Mesenteric fat pad (tissue), 1 donor: ENCODE measurements around the gene MINPP1. TPM values are rescaled to one million over a fixed set of nuclear protein-coding genes. Genes with fewer than 3 reads are reported as not detected.
"Not testable (repeated sequence)": the region's sequence is repeated elsewhere in the genome, so short reads cannot be mapped to it uniquely, and the experiment has no call there.

Experiments
- DNase-seq: peaks from one replicate; pipeline ENCODE4 v3.0.0-alpha.2; 2020; ENCODE audit warnings: low spot score
- total RNA-seq: library from RNA; stranded (reverse); fragmentation: NEBNext Ultra II Directional; extraction: Animal tissue kit (Norgen Biotek cat#: 25700); gene quantifications from one replicate; pipeline ENCODE4 v1.2.1, GENCODE V29; 2021
- donor health status: DM: yes; HTN: yes; CAD: no.

Gene MINPP1
- total RNA-seq, 1 donor from 2014 or later: 12.1 TPM

DNA sequence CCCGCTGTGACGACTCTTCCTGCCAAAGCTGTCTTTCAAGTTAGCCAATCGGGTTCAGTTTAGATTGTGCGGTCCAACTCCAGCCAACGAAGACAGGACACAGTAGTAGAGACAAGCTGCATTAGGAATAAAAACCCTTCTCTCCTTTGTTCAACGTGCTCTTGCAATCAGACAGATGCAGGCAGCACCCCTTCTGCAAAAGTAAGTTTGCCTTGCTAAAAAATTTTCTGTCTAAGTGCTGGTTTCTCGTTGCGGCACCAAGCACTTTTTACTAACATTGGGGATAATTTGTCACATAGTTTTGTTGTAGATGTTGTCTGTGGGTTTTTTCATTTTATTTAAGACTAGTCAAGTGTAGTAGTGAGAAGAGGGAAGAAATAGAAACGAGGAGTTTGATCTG is 58.1 kb downstream of the MINPP1 start:
- no peak for DNase-seq

DNA sequence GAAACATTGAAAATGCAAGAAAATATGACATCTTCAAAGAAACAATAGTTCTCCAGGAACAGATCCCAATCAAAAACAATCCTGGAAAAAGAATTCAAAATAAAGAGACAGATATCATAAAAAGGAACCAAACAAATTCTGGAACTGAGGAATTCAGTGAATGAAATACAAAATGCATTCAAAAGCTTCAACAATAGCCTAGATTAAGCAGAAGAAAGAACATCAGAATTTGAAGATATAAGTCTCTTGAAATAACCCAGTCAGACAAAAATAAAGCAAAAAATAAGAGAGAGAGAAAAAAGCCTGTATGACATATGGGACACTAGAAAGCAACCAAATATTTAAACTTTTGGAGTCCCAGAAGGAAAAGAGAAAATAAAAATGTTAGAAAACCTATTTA is 60.3 kb downstream of the MINPP1 start:
- DNase-seq: no peak

DNA sequence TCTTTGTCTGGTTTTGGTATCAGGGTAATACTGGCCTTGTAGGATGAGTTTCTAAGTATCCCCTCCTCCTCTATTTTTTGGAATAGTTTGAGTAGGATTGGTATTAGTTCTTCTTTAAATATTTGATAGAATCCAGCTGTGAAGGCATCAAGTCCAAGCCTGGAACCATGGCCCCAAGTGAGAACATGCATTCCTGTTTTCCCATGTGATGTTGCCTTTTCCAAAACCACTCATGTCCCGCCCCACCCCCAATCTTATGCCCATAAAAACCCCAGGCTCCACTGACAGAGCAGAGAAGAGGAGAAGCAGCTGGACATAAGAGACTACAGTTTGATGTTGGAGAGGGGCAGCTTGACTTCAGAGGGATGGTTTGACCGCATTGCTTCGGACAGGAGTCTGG is 71.2 kb downstream of the MINPP1 start:
- no peak for DNase-seq

DNA sequence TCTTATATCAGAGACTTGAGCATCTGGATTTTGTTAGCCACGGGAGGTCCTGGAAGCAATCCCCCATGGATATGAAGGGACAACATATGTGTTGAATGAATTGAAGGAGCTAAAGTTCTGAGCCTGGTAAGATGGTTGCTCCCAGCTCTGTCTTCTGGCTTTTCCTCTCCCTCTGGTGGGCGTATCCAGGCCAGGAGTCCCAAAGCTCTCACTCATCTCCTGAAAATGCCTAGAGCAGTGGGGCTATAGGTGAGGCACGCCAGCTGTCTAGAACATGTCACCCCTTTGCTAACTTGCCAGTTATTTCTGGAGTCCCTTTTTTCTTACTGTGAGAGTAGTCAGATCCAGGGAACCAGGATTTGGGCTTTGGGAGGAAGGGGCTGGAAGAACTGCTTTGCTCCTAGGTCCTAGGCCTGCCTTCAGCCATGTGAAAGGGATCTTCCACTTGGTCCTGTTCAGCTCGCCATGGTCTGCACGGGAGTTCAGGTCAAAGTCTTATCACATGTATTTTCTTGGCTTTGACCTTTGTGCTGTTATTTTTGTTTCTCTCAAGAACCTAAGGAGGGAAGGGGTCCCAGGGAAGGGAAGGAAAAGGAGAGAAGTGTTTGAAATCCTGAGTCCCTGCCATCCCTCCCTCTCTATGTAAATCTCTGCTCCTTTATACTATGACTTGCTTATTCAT is 73.6 kb downstream of the MINPP1 start:
- DNase-seq: no peak

DNA sequence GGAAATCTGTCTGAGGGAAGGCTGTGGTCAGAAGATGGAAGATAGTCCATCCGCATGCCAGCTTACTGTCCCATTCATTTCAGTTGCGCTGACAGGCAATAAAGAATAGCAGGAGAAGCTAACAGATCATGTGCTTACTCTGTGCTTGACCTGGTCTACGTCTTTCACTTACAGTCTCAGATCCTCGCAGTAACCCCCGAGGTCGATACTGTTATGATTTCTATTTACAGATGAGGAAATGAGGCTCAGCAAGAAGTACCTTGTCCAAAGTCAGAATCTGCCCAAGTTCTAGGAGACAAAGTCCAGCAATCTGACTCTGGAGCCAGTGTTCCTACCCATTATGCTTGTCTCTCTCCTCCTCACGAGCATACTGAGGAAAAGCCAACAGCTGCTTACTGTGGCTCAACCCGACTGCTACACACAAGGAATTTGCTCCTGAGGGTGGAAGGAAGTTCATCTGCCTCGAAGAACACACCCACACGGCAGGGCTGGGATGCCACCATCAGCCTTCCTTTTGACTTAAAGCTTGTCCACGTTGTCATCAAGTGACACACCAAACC is 74.2 kb downstream of the MINPP1 start:
- no peak for DNase-seq

DNA sequence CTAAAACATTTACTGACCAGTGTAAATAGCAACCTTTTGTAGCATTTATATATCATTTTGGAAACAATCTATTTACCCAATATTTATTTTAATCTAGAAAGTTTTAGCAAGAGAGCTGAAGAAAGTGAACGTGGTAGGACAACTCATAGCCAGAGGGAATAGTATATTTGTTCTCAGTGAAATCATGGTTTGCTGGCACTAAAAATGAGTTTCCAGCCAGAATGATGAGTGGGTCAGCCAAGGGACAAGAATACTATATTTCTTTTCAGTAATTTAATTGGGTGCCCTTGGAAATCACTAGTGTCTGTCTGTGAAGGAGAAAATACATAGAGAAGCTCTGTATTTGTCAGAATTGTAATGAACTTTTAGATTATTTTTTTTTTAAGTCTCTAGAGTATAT is 74.9 kb downstream of the MINPP1 start:
- DNase-seq: no peak

DNA sequence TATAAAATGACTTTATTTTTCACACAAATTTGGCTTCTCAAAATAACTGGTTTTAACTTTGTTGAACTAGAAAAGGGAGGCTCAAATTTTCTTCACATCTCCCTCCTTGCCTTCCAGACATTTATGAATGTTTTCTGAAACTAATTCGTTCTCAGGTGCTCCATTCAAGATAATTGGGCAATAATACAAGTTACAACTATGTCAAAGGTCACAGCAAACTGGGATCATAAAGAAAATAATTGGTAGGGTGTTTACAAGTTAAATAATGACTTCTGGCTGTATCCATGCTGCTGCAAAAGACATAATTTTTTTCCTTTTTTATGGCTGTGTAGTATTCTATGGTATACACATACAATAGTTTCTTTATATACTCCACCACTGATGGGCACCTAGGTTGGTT is 75.3 kb downstream of the MINPP1 start:
- DNase-seq: no peak

DNA sequence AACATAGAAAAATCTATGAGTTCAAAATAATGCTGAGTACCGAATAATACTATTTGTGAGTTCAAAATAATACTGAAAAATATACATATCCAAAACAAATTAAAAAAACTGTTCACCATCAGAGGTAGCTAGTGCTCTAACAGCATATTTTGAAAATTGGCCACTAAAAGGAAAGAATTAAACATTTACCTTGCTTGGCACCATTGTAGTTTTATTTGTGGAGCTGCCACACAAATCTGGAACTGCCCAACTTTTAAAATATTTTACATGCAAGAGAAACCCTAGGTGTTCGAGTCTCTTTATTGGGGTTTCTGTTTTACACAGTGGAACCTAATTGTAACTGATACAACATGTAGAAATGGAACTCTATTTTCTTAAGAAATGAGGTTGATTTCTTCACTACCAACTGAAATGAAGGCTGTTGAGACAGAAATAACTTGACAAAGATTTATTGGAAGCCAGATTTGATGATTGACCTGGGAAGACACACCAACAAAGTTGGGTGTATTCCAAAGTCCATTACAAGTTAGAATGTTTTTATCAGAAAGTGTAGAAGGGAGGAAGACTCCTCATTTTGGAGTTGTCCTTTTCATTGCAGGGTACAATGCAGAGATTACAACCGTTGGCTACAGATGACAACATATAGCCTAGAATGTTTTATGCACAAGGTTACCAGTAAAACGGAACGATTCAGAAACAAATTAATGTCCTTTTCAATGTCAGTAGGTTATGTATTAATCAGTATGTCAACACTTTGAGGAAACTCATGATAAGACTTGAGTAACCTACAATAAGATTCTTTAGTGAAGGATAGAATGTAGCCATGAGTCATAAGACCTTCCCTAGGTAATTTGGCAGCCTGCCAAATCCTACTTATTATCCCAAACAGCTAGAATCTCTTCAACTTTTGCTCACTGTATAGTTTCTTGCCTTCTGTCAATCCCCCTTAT is 81.1 kb downstream of the MINPP1 start:
- DNase-seq: no peak

DNA sequence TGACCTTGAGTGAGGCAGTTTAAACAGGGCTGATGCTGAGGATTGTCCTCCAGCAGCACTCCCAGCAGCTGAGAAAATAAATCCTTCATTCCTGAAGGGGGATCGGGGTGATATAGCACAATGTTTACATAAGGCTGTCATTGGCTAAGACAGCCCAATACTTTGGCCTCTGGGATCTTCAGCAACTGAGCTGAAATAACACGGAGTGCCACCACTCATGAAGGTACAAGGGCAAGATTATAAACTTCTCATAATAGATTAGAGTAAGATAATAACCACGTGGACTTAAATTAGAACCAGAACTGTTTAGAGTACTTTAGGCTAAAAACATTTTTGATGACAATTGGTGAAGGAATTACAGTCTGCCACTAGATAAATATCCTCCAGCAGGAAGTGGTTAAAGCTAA is 85.0 kb downstream of the MINPP1 start:
- no peak for DNase-seq

DNA sequence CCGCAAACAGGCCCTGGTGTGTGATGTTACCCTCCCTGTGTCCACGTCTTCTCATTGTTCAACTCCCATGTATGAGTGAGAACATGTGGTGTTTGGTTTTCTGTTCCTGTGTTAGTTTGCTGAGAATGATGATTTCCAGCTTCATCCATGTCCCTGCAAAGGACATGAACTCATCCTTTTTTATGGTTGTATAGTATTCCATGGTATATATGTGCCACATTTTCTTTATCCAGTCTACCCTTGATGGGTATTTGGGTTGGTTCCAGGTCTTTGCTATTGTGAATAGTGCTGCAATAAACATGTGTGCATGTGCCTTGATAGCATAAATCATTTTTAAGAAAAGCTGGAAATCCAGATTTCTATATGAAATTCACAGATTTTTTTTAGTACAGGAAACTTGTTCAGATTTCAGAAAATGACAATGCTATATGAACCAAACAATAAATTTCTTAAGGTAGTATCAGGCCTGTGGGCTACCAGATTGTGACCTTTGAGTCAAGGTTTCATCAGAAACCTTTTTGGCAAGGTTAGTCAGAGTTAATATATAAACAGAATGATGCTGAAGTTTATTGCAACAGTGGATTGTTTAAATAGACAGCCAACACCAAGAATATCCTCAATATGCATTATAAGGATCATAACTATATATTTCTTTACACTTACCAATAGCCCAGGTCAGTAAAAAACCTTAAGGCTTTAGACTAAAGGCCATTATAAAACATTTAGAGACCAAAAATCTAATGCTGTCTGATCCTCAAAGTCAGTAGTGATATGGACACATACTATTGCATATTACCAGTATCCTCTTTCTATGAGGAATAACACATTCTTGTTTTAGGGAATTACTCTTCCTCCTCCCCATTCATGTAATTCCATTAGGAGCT is 86.3 kb downstream of the MINPP1 start:
- DNase-seq: no peak

DNA sequence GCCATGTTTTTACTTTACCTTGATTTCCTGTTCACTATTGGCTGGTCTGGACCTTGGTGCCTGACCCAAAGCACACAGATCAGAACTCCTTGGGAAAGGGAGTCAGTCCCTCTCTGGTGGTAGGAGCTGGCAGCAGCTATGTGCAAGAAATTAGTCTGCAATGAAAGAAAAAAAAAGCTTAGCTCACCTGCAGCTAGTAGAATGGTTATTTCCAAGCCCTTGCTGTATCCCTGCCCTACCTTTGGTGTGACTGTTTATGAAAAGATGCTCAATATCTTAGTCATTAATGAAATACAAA is 86.8 kb downstream of the MINPP1 start:
- no peak for DNase-seq

DNA sequence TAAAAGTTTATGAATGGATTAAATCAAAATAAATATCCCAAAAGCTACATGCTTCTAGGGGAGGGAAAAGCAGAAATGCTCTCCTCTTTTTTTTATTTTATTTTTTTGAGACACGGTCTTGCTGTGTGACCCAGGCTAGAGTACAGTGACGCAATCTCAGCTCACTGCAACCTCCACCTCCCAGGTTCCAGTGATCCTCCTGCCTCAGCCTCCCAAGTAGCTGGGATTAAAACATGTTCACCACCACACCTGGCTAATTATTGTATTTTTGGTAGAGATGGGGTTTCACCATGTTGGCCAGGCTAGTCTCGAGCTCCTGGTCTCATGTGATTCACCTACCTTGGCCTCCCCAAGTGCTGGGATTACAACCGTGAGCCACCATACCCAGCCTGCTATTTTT is 88.2 kb downstream of the MINPP1 start:
- not testable (repeated sequence) for DNase-seq

DNA sequence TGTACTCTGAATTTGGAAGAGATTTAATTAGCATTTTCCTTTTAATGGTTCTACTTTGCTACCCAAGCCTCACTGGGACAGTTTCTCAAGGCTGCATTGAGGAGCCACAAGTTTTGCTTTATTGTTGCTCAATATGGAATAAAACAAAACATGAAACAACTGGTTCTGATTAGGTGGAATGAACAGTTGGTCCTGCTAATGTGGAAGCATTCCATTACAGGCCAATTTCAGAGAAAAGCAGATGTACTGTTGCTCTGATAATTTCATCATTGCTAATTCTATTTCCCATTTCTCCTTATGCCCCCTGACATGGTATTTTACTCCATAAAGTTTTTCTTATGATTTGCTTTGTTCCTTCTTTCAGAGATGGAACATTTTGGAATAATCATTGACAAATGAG is 89.0 kb downstream of the MINPP1 start:
- DNase-seq: no peak

DNA sequence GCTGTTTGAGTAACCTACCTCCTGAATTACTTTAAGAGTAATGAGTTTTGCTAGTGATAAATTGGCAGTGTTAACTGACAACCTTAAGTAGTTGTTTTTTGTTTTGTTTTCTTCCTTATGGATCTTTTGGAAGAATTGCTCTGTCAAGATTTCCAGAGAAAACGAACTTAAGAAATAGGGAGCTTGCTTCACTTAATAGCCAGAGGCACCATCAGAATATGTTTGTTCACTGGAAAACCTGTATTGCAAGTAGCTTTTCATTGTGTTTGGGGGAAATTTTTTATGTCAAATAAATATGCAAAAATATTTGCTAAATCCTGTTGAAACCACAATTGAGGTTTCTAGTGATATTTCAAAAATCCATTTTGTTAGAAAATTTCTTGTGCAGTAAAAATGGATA is 89.5 kb downstream of the MINPP1 start:
- no peak for DNase-seq

DNA sequence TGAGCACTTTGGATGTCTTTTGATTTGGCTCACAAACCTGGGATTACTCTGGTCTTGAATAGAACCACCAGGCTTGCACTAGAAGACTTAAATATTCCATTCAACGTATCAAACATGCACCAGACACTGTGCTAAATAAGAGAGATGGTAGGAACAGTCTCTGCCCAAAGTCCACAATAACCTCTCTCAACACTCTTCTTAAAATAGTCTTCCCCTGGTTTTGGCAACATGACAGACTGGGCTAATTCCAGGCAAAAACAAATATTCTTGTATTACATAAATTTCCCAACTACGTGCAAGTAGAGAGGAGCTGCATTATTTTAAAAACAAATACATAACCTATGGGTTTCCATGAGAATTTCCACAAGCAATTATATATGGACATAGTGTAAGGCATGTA is 90.2 kb downstream of the MINPP1 start:
- DNase-seq: no peak

DNA sequence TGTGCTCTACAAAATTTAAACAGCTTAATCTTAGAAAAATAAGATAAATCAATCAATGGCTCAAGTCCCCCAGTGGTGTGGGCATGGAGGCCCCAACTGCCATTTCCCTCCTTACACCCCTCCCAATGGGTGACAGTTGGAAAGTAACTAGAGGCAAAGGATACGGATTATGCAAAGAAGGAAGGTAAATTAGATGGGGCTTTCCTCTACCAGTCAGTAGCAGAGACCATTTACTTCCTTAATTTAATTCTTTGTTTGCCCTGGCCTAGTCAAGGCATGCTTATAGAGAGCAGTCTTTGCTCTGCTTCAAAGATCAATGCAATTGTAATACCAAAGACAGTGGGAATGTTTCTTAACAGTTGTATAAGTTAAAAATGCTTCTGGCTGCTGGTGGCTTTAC is 91.7 kb downstream of the MINPP1 start:
- DNase-seq: no peak

DNA sequence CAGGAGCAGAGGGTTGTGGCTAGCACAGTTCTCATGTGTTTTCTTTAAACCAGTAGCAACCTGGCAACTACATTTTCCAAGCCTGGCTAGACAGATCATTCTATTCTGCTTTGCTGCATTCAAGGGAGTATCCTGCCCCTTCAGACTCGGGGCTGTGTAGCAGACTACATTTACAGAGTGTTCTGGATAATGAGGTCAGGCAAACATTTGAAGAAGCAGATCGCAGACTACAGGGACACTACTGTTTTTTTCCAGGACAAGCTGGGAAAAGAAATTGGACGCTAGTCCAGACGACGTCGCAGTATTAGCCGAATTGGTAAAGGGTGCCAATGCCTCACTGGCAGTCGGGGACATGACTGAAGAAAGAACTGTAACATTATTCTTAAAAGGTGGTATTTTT is 94.0 kb downstream of the MINPP1 start:
- no peak for DNase-seq

DNA sequence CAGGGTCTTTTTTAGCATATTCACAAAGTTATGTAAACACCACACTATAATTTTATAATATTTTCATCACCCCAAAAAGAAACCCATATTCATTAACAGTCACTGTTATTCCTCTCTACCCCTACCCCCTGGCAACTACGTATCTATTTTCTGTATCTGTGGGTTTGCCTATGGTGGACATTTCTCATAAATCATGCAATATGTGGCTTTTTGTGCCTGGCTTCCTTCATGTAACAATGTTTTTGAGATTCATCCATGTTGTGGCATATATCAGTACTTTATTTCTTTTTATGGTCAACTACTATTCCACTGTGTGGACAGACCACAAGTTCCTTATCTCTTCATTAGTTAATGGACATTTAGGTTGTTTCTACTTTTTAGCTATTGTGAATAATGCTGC is 95.9 kb downstream of the MINPP1 start:
- DNase-seq: no peak
